SW 1271 (cell line): ENCODE measurements around the gene MSL3B.
"Not testable (repeated sequence)": the region's sequence is repeated elsewhere in the genome, so short reads cannot be mapped to it uniquely, and the experiment has no call there.

Experiments used
- DNase-seq, 2 experiments: peaks; one replicate each; lab custom pipeline; 2025; lab: John Stamatoyannopoulos, UW

MSL3B gene

GRCh38 chr2:233867993-233868532, at the start of gene MSL3B:
Gene MSL3B (minus strand): TSS chr2:233868386.
- DNase-seq = peak; percentile 13 to 53

- no peak for DNase-seq
Measured at GRCh38 chr2:233917116-233917515, 48.9 kb upstream of the MSL3B start, which contains the start of gene TRPM8. Gene TRPM8 (plus strand): TSS chr2:233917373. CDS start chr2:233926538, 9,165 bp downstream.

GRCh38 chr2:233915128-233915527, 46.9 kb upstream of the MSL3B start:
- peak in 1 of 2 experiments; percentile 38 for DNase-seq

- DNase-seq = no peak
Measured at GRCh38 chr2:233912691-233913423, 44.7 kb upstream of the MSL3B start.

- DNase-seq = no peak
Measured at GRCh38 chr2:233907627-233908026, 39.4 kb upstream of the MSL3B start.

- DNase-seq = no peak
Measured at GRCh38 chr2:233905945-233906344, 37.8 kb upstream of the MSL3B start.

GRCh38 chr2:233901884-233902283, 33.7 kb upstream of the MSL3B start:
- DNase-seq = no peak

- no peak for DNase-seq
Measured at GRCh38 chr2:233901367-233901766, 33.2 kb upstream of the MSL3B start.

- not testable (repeated sequence) for DNase-seq
Measured at GRCh38 chr2:233896253-233896652, 28.1 kb upstream of the MSL3B start.

GRCh38 chr2:233892793-233893192, 24.6 kb upstream of the MSL3B start:
- DNase-seq = no peak

- DNase-seq = no peak
Measured at GRCh38 chr2:233882353-233882752, 14.2 kb upstream of the MSL3B start.

- DNase-seq = not testable (repeated sequence)
Measured at GRCh38 chr2:233872125-233872524, 3.9 kb upstream of the MSL3B start.

- DNase-seq = no peak
Measured at GRCh38 chr2:233871432-233871831, 3.2 kb upstream of the MSL3B start.

GRCh38 chr2:233866479-233866878, 1.7 kb downstream of the MSL3B start:
- DNase-seq = no peak

- no peak for DNase-seq
Measured at GRCh38 chr2:233865838-233866237, 2.3 kb downstream of the MSL3B start.

GRCh38 chr2:233862261-233862768, 5.9 kb downstream of the MSL3B start:
- peak in 1 of 2 experiments; percentile 12 for DNase-seq

GRCh38 chr2:233858331-233858730, 9.9 kb downstream of the MSL3B start:
- no peak for DNase-seq

GRCh38 chr2:233857511-233858141, 10.6 kb downstream of the MSL3B start:
- DNase-seq = no peak

GRCh38 chr2:233856184-233856583, 12.0 kb downstream of the MSL3B start:
- no peak for DNase-seq

GRCh38 chr2:233855345-233855744, 12.8 kb downstream of the MSL3B start:
- no peak for DNase-seq

- peak; percentile 95 to 96 for DNase-seq
Measured at GRCh38 chr2:233854241-233854981, 13.8 kb downstream of the MSL3B start, which contains the start of gene HJURP. Gene HJURP (minus strand): TSS chr2:233854535. CDS start chr2:233854500, 35 bp downstream.

GRCh38 chr2:233853883-233854240, 14.3 kb downstream of the MSL3B start:
- DNase-seq = no peak
